ENCODE results near the gene CLDN10. TPM values are rescaled to one million over a fixed set of nuclear protein-coding genes. Genes with fewer than 3 reads are reported as not detected.

The CLDN10 gene
- total RNA-seq, 1 donor from 2014 or later: not detected

GRCh38 chr13:95601216-95601615 lies 48.7 kb downstream of the CLDN10 start:
- DNase-seq (ENCODE audit: low spot score): no peak

- DNase-seq (ENCODE audit: low spot score): no peak
These were observed 49.4 kb downstream of the CLDN10 start for GRCh38 chr13:95601906-95602305.

DNA sequence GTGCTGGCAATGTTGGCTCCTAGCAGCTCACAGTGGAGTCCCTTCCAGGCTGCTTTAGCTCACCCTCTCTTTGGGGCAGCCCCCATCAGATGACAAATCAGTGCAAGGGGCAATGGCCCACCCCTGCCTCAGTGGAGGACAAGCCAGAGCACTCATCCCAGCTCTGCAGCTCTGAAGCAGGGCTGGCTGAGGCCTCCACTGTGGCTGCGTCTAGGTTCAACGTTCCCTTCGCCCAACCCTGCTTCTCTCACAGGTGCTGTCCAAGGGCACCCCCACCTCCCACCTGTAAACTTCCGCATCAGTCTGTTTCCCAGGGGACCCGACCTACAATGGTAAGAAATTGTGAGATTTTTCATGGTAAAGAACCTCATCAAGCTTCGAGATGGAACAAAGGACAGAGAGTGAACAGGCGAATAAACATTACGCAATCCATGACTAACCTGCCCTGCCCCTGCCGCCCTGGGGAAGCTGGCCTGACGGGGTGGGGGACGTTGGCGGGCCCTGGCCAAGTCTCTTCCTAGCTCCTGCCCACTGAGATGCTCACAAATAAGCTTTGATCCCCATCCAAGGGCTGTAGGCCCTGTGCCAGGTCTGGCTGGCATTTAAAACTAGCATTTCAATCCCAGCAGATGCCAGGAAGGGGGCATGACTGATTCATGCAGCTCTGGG lies 51.5 kb downstream of the CLDN10 start:
- no peak for DNase-seq (ENCODE audit: low spot score)

DNA sequence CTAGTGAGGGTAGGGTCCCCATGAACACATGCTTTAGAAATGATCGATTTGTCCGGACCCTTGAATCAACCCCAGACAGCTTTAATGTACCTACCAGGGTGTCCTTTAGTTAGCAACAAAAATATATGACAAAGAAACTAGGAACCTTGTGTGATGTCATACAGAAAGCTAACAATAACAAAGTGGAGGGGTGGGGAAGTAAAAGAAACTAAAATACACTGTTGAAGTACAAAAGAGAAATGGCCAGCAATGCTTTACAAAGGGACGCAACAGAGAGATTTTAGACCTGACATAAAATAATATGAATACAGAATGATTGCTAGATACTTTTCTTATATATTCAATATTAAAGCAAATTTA lies 52.0 kb downstream of the CLDN10 start:
- no peak for DNase-seq (ENCODE audit: low spot score)

DNA sequence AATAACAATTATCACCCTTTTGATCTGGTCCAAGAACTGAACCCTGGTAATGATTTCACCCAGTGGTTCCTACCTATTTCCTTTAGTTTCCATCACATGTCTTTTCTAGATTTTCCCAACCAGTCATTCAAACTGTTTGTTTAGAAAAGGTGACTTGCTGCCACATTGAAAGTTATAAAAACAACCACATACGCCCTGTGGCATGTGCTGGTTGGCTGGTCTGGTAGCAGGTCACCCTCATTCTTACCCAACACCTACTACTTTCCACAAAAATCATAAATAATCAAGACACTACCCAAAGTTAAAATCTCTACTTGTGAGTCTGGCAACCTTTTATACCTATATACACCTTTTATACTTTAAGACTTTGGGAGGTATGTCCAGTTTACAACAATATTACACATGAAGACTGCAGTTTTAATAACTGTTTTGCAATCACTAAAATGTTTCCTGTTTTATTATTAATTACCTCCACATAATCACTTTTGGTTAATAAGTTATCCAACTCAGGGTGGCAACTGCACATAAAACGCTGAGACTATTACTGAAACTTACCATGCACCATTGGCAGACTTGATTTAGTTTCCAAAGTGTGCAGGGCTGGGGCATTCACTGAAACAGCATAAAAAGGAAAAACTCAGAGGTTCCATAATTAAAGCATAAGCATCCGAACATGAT lies 53.1 kb downstream of the CLDN10 start:
- DNase-seq (ENCODE audit: low spot score): no peak

DNA sequence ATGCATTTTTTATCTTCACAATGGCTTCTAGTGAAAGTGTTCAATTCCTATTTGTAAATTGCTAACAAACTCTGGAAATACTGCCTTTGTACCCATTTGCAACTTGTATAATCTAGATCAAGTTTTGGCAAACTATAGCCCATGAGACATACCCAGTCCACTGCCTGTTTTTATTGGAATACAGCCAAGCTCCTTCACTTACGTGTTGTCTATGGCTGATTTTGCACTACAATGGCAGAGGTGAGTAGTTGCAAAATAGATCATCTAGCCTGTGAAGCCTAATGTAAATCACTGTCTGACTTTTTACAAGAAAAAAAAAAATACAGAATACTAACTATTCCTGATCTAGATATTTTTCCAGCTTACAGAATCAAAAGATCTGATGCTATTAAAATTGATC lies 54.8 kb downstream of the CLDN10 start:
- DNase-seq (ENCODE audit: low spot score): no peak

DNA sequence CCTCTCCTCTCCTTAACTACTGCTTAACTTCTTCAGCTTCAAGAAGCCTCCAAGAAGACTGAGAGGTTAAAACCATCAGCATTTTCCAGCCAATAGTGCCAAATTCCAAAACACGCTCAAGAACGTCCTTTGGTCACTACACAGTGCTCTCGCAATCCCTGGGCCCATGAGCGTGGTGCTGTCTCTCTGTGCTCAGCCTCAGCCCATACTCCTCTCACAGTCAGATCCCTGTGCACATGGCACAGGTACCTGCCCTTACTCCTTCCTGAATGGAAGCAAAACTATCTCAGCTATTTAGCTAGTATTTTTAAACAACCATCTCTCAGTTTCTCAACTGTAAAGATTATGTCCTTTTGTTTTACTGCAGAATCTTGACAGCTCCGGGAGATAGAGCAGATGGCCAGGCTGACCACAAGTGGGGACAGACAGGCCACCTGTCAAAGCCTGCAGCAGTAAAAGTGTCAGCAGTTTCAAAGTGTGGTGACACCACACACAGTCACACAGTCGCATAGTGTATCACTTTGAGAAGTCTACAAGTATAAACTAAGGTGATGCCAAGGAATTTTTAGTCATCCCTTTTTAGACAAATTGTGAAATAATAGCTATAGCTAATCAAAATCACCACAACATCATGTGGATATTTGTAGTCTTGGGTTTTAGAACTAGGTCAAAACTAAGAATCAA lies 56.3 kb downstream of the CLDN10 start:
- DNase-seq (ENCODE audit: low spot score): no peak

- DNase-seq (ENCODE audit: low spot score): no peak
These were observed 62.2 kb downstream of the CLDN10 start for GRCh38 chr13:95614641-95615245.

DNA sequence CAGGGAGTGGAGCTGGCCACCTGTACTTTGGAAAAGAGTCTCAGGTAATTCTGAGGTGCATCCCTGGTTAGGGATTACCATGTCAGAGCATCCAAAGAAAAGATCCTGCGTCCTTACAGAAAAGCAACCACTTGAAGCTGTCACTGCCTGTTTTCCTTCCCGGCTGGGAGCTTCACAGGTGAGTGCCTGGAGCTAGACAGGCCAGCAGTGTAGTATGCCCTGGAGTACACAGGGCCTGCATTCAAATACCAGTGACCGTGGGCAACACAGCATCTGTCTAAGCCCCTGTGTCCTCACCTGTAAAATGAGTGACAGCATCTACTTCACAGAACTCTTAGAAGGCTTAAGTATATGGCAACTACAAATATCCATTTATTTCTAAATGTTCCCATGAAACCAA lies 63.0 kb downstream of the CLDN10 start:
- DNase-seq (ENCODE audit: low spot score): no peak

DNA sequence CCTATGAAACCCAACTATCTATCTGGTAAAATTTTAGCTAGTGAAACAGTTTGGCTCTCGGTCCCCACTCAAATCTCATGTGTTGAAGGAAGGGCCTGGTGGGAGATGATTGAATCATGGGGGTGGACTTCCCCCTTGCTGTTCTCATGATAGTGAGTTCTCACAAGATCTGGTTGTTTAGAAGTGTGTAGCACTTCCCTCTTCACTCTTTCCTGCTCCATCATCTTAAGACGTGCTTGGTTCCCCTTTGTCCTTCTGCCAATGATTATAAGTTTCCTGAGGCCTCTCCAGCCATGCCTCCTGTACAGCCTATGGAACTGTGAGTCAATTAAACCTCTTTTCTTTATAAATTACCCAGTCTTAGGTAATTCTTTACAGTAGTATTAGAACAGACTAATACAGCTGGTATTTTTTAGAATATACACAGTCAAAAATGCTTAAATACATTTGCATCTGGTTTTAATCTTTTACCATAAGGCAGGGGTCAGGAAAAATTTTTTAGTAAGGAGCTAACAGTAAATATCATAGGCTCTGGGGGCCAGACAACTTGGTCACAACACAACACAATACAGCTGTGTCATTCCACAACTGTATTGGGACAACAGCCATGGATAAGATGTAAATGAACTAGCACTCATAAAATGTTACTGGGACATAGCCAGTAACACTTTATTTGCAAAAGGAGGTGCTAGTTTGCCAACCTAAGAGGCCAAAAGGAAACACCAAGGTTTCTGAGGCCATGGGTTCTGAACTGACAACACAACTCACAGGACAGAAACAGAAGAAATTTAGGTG lies 67.7 kb downstream of the CLDN10 start:
- DNase-seq (ENCODE audit: low spot score): no peak

DNA sequence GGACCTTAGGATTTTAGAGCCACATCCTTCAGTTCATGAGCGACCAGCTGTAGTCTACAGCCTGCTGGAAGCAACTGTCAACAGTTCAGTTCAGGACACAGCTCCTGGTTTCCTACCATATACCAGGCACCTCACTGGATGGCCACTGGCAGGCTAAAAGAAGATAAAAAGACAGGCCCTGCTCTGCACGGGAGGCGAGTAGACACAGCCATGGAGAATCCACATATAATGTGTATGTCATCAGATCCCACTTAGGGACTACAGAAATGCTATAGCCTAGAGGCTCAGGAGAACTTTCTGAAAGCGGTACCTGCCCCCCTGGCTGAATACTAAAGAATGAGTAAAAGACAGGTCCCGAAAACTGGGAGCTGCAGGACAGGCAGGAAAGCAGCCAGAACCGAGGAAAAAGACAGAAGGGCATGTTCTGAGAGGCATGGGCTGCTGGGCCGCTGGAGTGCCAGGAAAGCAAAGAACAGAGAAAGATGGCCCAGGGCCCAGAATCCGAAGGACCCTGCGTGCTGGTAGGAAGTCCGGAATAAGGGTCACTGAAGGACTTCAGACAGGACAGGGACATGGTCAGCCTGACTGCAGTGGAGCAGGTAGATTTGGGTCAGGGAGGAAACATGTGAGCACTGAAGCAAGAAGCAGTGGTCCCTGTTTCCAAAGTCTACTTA lies 68.4 kb downstream of the CLDN10 start:
- DNase-seq (ENCODE audit: low spot score): no peak

DNA sequence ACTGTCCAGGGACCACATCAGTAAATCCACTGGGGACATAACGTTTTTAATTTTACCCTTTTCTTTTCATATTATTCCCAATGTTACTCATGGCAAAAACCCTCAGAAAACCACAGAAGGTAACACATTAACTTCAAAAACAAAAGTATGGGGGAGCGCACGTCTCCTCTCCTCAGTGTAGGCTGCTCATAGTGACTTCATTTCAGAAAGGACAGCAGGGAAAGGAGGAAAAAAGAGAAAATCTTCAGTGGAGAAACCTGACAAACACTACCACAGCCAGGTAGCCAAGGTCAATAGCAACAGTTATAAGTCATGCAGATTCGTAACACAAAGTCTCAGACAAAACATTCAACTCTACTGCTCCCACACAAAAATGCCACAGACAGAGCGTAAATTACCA lies 70.6 kb downstream of the CLDN10 start:
- no peak for DNase-seq (ENCODE audit: low spot score)

DNA sequence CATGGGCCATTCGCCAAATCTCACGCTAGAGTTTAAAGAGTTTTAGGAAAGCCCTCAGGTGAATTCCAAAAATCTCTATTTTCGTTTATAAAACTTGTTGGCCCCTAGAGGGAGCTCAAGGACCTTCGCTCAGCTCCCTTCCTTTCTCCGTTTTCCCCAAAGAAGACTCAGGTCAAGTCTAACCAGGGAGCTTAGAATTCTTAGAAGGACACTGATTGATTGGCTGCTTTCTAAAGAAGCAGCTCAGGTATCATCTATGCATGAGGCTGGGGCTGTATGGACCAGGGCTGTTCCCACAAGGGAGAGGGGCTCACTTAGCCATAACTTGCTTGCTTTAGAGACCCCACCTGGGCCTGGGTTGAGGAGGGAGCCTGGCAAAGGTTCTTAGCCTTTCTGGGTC lies 71.5 kb downstream of the CLDN10 start:
- DNase-seq (ENCODE audit: low spot score): no peak

- DNase-seq (ENCODE audit: low spot score): no peak
These were observed 74.2 kb downstream of the CLDN10 start for GRCh38 chr13:95626768-95627167.

GRCh38 chr13:95627590-95627989 lies 75.1 kb downstream of the CLDN10 start:
- DNase-seq (ENCODE audit: low spot score): no peak

GRCh38 chr13:95628488-95628887 lies 76.0 kb downstream of the CLDN10 start:
- no peak for DNase-seq (ENCODE audit: low spot score)

- no peak for DNase-seq (ENCODE audit: low spot score)
These were observed 76.6 kb downstream of the CLDN10 start for GRCh38 chr13:95629071-95629470.

All from mesenteric fat pad (tissue), 1 donor.